ENCODE results near the gene MT2A. TPM values are rescaled to one million over a fixed set of nuclear protein-coding genes. Genes with fewer than 3 reads are reported as not detected.

Gene MT2A
- total and polyA plus RNA-seq, 2 of the 13 experiments (the other 11 are each of a cell fraction or from before 2014, with no cell fraction given), result 135 to 371 TPM

GRCh38 chr16:56603589-56603988 is 4.8 kb upstream of the MT2A start (continued):
- TF ChIP-seq ZNF512B (CRISPR knock-in tag; IDR thresholded peaks at IDR 0.05; ENCODE audit: borderline replicate concordance) (no peak), CBFB (CRISPR knock-in tag; IDR thresholded peaks at IDR 0.05) (no peak), AHDC1 (CRISPR knock-in tag; IDR thresholded peaks at IDR 0.05; ENCODE audit: borderline replicate concordance) (no peak), ZNF180 (CRISPR knock-in tag; IDR thresholded peaks at IDR 0.05; ENCODE audit: borderline replicate concordance, low read depth) (no peak), ZNF34 (CRISPR knock-in tag; IDR thresholded peaks at IDR 0.05; ENCODE audit: borderline replicate concordance) (no peak), ZFY (CRISPR knock-in tag; IDR thresholded peaks at IDR 0.05) (0 out of 2 replicates have a peak, but pooled peaks have one; percentile 39), ARID5B (CRISPR knock-in tag; IDR thresholded peaks at IDR 0.05) (peak; percentile 63), SIN3B (IDR thresholded peaks at IDR 0.05; ENCODE audit: low read length) (no peak), ZNF607 (CRISPR knock-in tag; IDR thresholded peaks at IDR 0.05; ENCODE audit: borderline replicate concordance) (no peak), ZBTB33 (CRISPR knock-in tag; IDR thresholded peaks at IDR 0.05) (no peak), ZNF790 (CRISPR knock-in tag; IDR thresholded peaks at IDR 0.05; ENCODE audit: borderline replicate concordance) (no peak), SP4 (CRISPR knock-in tag; IDR thresholded peaks at IDR 0.05) (no peak), ATF2 (CRISPR knock-in tag; IDR thresholded peaks at IDR 0.05) (no peak), MATR3 (CRISPR knock-in tag; IDR thresholded peaks at IDR 0.05) (no peak)
